HepG2 (cell line): ENCODE results near the gene ZMYND12.

ENCODE experiments used
- EP300 ChIP-seq, 3 experiments: sonication (generic) in 1 of 3; formaldehyde crosslinking in 1 of 3; IDR thresholded peaks; 2 replicates each; pipeline versions ENCODE4 v1.5.1 to v1.6.1; 2011 to 2020; ENCODE audit warnings: low read depth in 2 of 3, low read length in 2 of 3, borderline replicate concordance in 1 of 3, improper control_type of control experiment in 1 of 3, mild to moderate bottlenecking in 1 of 3, missing genetic modification reagents in 1 of 3, moderate library complexity in 1 of 3
- FOXP4 ChIP-seq: sonication (generic); formaldehyde crosslinking; IDR thresholded peaks from 2 replicates; pipeline ENCODE4 v1.4.0; 2020; ENCODE audit warnings: missing genetic modification reagents
- KIAA2018 ChIP-seq: sonication (generic); formaldehyde crosslinking; IDR thresholded peaks from 2 replicates; pipeline ENCODE4 v1.5.0; 2020; ENCODE audit warnings: mild to moderate bottlenecking, missing genetic modification reagents, borderline replicate concordance
- POLR2A ChIP-seq, 2 experiments: IDR thresholded peaks; 2 replicates each; pipeline ENCODE4 v1.6.1; 2011; ENCODE audit warnings: low read depth in 2 of 2, low read length in 2 of 2, mild to moderate bottlenecking in 1 of 2, moderate library complexity in 1 of 2; ENCODE audit not compliant: insufficient read depth in 1 of 2
- RBAK ChIP-seq: sonication (generic); formaldehyde crosslinking; IDR thresholded peaks from 2 replicates; pipeline ENCODE4 v1.5.1; 2020; ENCODE audit warnings: mild to moderate bottlenecking, missing genetic modification reagents
- RFX3 ChIP-seq: IDR thresholded peaks from 2 replicates; pipeline ENCODE4 v1.6.1; 2016; ENCODE audit warnings: missing biosample characterization, missing genetic modification reagents
- ZNF331 ChIP-seq: sonication (generic); formaldehyde crosslinking; IDR thresholded peaks from 2 replicates; pipeline ENCODE4 v1.4.0; 2020; ENCODE audit warnings: missing genetic modification reagents

GRCh38 chr1:42420121-42420520 lies 35.7 kb downstream of the ZMYND12 start:
- TF ChIP-seq ZNF331 (CRISPR knock-in tag) = no peak
- no peak for TF ChIP-seq EP300 (IDR thresholded peaks at IDR 0.05; ENCODE audit: low read depth in 2 of 2, low read length in 2 of 2)
- TF ChIP-seq EP300 (CRISPR knock-in tag; IDR thresholded peaks at IDR 0.05; ENCODE audit: borderline replicate concordance) = no peak
- TF ChIP-seq RFX3 (CRISPR knock-in tag) = no peak
- TF ChIP-seq RBAK (CRISPR knock-in tag) = no peak
- TF ChIP-seq FOXP4 (CRISPR knock-in tag) = no peak
- TF ChIP-seq POLR2A (IDR thresholded peaks at IDR 0.05; ENCODE audit: insufficient read depth in 1 of 2, low read depth in 2 of 2, low read length in 2 of 2) = no peak
- TF ChIP-seq KIAA2018 (CRISPR knock-in tag) = no peak
